B cell (primary cell): ENCODE results near the gene ZNF555. TPM values are rescaled to one million over a fixed set of nuclear protein-coding genes. Genes with fewer than 3 reads are reported as not detected.

Experiments
- ATAC-seq: fragments of 200-7000 bp; cut with Tn5 transposase; one replicate; pipeline ENCODE4 v1.10.0; 2021; ENCODE audit warnings: low read depth, mild to moderate bottlenecking, moderate number of reproducible peaks, moderate library complexity
- CTCF ChIA-PET: fragments of 350-600 bp; sonication (Branson Sonifier 250); formaldehyde crosslinking; loops from one replicate; lab custom pipeline; 2021; ENCODE audit warnings: antibody characterized with exemption, inconsistent platforms; lab: Charles Lee
- POLR2A ChIA-PET: fragments of 350-600 bp; sonication (Branson Sonifier 250); formaldehyde crosslinking; loops from one replicate; lab custom pipeline; 2021; ENCODE audit warnings: antibody characterized with exemption; lab: Charles Lee
- DNase-seq: peaks from one replicate; pipeline ENCODE4 v3.0.0; 2013
- H2AFZ ChIP-seq: 2 replicates; pipeline ENCODE4 v1.6.1; 2012; ENCODE audit warnings: mild to moderate bottlenecking, low read depth, low read length; ENCODE audit not compliant: insufficient read depth, poor library complexity, severe bottlenecking
- H3K27ac ChIP-seq, 2 donors: 1 replicate in 1 of 2; 2 replicates in 1 of 2; pipeline ENCODE4 v1.5.1; 2012 to 2013; ENCODE audit warnings: low read length in 2 of 2, mild to moderate bottlenecking in 2 of 2, moderate library complexity in 1 of 2
- H3K27me3 ChIP-seq, 4 experiments: fragments of 200-600 bp in 1 of 4; sonication (generic) in 1 of 4; replicated peaks in 1 of 4; 1 replicate in 2 of 4; 2 replicates in 2 of 4; pipeline versions ENCODE4 v1.6.1 to v1.7.0; 2013 to 2016; ENCODE audit warnings: low read length in 3 of 4, mild to moderate bottlenecking in 2 of 4, mixed read lengths in 1 of 4, moderate library complexity in 1 of 4; ENCODE audit not compliant: insufficient read depth in 4 of 4, control insufficient read depth in 3 of 4; ENCODE audit errors: control extremely low read depth in 1 of 4
- H3K36me3 ChIP-seq, 2 experiments: replicated peaks in 1 of 2; 1 replicate in 1 of 2; 2 replicates in 1 of 2; pipeline versions ENCODE4 v1.6.1 to v1.7.1; 2013; ENCODE audit warnings: low read length in 1 of 2; ENCODE audit not compliant: insufficient read depth in 2 of 2, control insufficient read depth in 1 of 2; ENCODE audit errors: control extremely low read depth in 1 of 2, extremely low read depth in 1 of 2
- H3K4me1 ChIP-seq, 2 donors: fragments of 200-600 bp in 1 of 2; sonication (generic) in 1 of 2; 1 replicate in 1 of 2; 2 replicates in 1 of 2; pipeline versions ENCODE4 v1.5.1 to v1.6.1; 2013 to 2017; ENCODE audit warnings: low read length in 2 of 2; ENCODE audit not compliant: control insufficient read depth in 2 of 2, insufficient read depth in 2 of 2
- H3K4me2 ChIP-seq: replicated peaks from 2 replicates; pipeline ENCODE3; 2012; ENCODE audit warnings: mild to moderate bottlenecking, low read depth, low read length; ENCODE audit not compliant: poor library complexity, severe bottlenecking
- H3K4me3 ChIP-seq, 5 experiments: fragments of 200-600 bp in 1 of 5; sonication (generic) in 1 of 5; 1 replicate in 3 of 5; 2 replicates in 2 of 5; pipeline versions ENCODE4 v1.5.1 to v1.7.0; 2011 to 2016; ENCODE audit warnings: low read length in 4 of 5, mild to moderate bottlenecking in 4 of 5, low read depth in 2 of 5, control low read depth in 1 of 5, moderate library complexity in 1 of 5; ENCODE audit not compliant: insufficient read depth in 1 of 5; ENCODE audit errors: control extremely low read depth in 1 of 5, extremely low read depth in 1 of 5
- H3K79me2 ChIP-seq: fragments of 200-600 bp; sonication (generic); one replicate; pipeline ENCODE4 v1.6.0; 2016; ENCODE audit warnings: low read length; ENCODE audit not compliant: control insufficient read depth, insufficient read depth
- H3K9ac ChIP-seq: fragments of 200-600 bp; sonication (generic); 2 replicates; pipeline ENCODE4 v1.6.1; 2017; ENCODE audit warnings: mild to moderate bottlenecking, low read length, moderate library complexity
- H3K9me3 ChIP-seq, 3 donors: one replicate each; pipeline versions ENCODE4 v1.6.1 to v1.7.1; 2013; ENCODE audit warnings: low read length in 2 of 3; ENCODE audit not compliant: control insufficient read depth in 2 of 3, insufficient read depth in 1 of 3; ENCODE audit errors: control extremely low read depth in 1 of 3
- H4K20me1 ChIP-seq: 2 replicates; pipeline ENCODE4 v1.6.0; 2012; ENCODE audit warnings: mild to moderate bottlenecking, low read length; ENCODE audit not compliant: insufficient read depth, control insufficient read depth, poor library complexity, severe bottlenecking
- H3K27ac Mint-ChIP-seq: one replicate; pipeline ENCODE4 v1.8.0; 2021; ENCODE audit warnings: mixed read lengths
- H3K27me3 Mint-ChIP-seq: one replicate; pipeline ENCODE4 v1.8.0; 2021; ENCODE audit warnings: mixed read lengths
- H3K4me1 Mint-ChIP-seq: one replicate; pipeline ENCODE4 v1.8.0; 2021; ENCODE audit warnings: mixed read lengths
- H3K4me3 Mint-ChIP-seq: one replicate; pipeline ENCODE4 v1.8.0; 2021; ENCODE audit warnings: mixed read lengths
- H3K9me3 Mint-ChIP-seq: one replicate; pipeline ENCODE4 v1.8.0; 2022; ENCODE audit warnings: mixed read lengths; ENCODE audit not compliant: insufficient read depth
- EZH2 ChIP-seq: IDR thresholded peaks from 2 replicates; pipeline ENCODE4 v1.6.1; 2012; ENCODE audit warnings: borderline replicate concordance, low read depth, mild to moderate bottlenecking, moderate library complexity, low read length; ENCODE audit not compliant: insufficient read depth, poor library complexity, severe bottlenecking
- WGBS: methylation state at CpG from one replicate; pipeline ENCODE4 v1.1.5; 2013; ENCODE audit warnings: missing lambda C conversion rate; ENCODE audit not compliant: insufficient coverage; 5-methylcytosine and 5-hydroxymethylcytosine counted together
- intact Hi-C: fragments of 100-400 bp; cut with micrococcal nuclease; formaldehyde crosslinking; loops from one replicate; pipeline ENCODE4 v1.10.0; 2022
- polyA plus RNA-seq: library from polyadenylated mRNA; depleted of rRNA; stranded (reverse); fragments of >200 nt; gene quantifications from 2 replicates; pipeline ENCODE4 v1.2.3, GENCODE V29; 2012
- total RNA-seq, 2 donors: library from RNA; stranded (reverse); fragments of 120-200 nt in 1 of 2; gene quantifications; 1 replicate in 1 of 2; 2 replicates in 1 of 2; pipeline versions ENCODE4 v1.2.3 to v1.2.4, GENCODE V29; 2013 to 2022
- TF ChIP-seq, protein P1 (sequence below): fragments of 200-600 bp; IDR thresholded peaks from one replicate; pipeline ENCODE4 v1.8.0; 2022; ENCODE audit warnings: antibody characterized with exemption, mild to moderate bottlenecking

Gene ZNF555
- total and polyA plus RNA-seq, 2 donors (not counting 1 experiment from before 2014, with no cell fraction given) = 1.8 to 7.4 TPM

DNA sequence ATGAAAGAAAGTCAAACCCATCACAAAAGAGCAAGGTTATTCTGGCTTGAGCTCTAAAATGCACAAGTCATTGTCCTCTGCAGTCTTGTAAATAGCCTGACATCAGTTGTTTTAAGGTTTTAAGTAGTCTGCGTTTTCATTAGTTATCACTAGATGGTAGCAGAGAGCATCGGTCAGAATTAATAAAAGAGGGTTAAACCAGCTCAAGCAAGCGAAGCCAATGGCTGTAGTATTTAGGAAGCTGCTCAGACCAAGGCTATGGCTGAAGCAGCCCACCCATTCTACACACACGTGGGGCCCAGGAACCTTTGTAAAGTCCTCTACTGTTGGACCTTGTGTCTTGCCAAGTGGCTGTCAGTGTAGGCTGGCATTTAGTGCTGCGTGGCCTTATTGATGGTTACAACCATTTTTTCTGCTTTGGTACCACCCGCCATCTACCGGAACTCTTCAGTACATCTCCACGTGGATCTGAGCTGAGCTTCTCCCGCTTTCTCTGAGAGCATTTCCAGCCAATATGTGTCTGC, 46.2 kb downstream of the ZNF555 start:
- H3K36me3 ChIP-seq = no peaks in the 10 kb centered on the region

More for the DNA sequence above, 46.2 kb downstream of the ZNF555 start:
- Mint-ChIP-seq H3K27ac (peak overlapping the region; percentile 53), H3K4me3 (peak overlapping the region; percentile 27), H3K27me3 (peaks cover 4% of the 10 kb centered on the region), H3K4me1 (peaks cover 18% of the 10 kb centered on the region), H3K9me3 (no peaks in the 10 kb centered on the region)
- no peaks in the 10 kb centered on the region for H3K79me2 ChIP-seq
- H3K9ac ChIP-seq = no peak overlapping the region
- H4K20me1 ChIP-seq = no peaks in the 10 kb centered on the region
- no peaks in the 10 kb centered on the region for H3K27me3 ChIP-seq
- no peak overlapping the region for H2AFZ ChIP-seq
- H3K4me3 ChIP-seq = no peak overlapping the region
- intact Hi-C loops = loop anchor here (1.0 to 5.0 kb wide), 3 partner anchors 45 to 221 kb away; partner anchors contain the start of gene ZNF555
- ChIA-PET POLR2A (interaction anchor here (0.6 to 1.2 kb wide), 3 partner anchors 20 to 412 kb away, joined by 3 read pairs; partner anchors contain the start of gene GADD45B), CTCF (interaction anchor here (0.5 to 2.2 kb wide), 26 partner anchors 11 to 342 kb away, joined by 3 to 17 read pairs (median 4); partner anchors contain the start of genes ZNF555, ZNF556 and ZNF57)
- peaks cover 3 to 16% of the 10 kb centered on the region in 2 donors for H3K4me1 ChIP-seq
- WGBS = 46% methylated on average over 7 of the region's 9 CpGs
- peak overlapping the region; percentile 12 for H3K4me2 ChIP-seq
- H3K9me3 ChIP-seq = peaks cover 0 to 8% (median 0%) of the 10 kb centered on the region in 3 donors
- DNase-seq (peak; percentile 71), ATAC-seq (peak; percentile 58)
- TF ChIP-seq, protein P1, sequence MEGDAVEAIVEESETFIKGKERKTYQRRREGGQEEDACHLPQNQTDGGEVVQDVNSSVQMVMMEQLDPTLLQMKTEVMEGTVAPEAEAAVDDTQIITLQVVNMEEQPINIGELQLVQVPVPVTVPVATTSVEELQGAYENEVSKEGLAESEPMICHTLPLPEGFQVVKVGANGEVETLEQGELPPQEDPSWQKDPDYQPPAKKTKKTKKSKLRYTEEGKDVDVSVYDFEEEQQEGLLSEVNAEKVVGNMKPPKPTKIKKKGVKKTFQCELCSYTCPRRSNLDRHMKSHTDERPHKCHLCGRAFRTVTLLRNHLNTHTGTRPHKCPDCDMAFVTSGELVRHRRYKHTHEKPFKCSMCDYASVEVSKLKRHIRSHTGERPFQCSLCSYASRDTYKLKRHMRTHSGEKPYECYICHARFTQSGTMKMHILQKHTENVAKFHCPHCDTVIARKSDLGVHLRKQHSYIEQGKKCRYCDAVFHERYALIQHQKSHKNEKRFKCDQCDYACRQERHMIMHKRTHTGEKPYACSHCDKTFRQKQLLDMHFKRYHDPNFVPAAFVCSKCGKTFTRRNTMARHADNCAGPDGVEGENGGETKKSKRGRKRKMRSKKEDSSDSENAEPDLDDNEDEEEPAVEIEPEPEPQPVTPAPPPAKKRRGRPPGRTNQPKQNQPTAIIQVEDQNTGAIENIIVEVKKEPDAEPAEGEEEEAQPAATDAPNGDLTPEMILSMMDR = peak; percentile 80
- TF ChIP-seq EZH2 = no peak
- H3K27ac ChIP-seq = peak overlapping the region in 1 of 2 donors; percentile 72
